Astrocyte (in vitro differentiated cells and primary cell): ENCODE results near the gene ZNF488. TPM values are rescaled to one million over a fixed set of nuclear protein-coding genes. Genes with fewer than 3 reads are reported as not detected.

Experiments
- DNase-seq: peaks from one replicate; pipeline ENCODE4 v3.0.0-alpha.2; 2010; ENCODE audit warnings: low read depth
- FAIRE-seq: peaks from 2 replicates; lab custom pipeline; 2011; peaks lifted over from hg19 to GRCh38; lab: Jason Lieb, UNC
- H2AFZ ChIP-seq: 2 replicates; pipeline ENCODE4 v1.6.0; 2012; ENCODE audit warnings: low read depth, low read length, inconsistent platforms
- H3K27ac ChIP-seq: 2 replicates; pipeline ENCODE4 v1.5.1; 2011; ENCODE audit warnings: low read depth, low read length, inconsistent platforms
- H3K27me3 ChIP-seq: 2 replicates; pipeline ENCODE4 v1.6.0; 2011; ENCODE audit warnings: low read length, inconsistent platforms; ENCODE audit not compliant: insufficient read depth
- H3K36me3 ChIP-seq: 2 replicates; pipeline ENCODE4 v1.5.1; 2011; ENCODE audit warnings: low read length, inconsistent platforms; ENCODE audit not compliant: insufficient read depth
- H3K4me1 ChIP-seq: 2 replicates; pipeline ENCODE4 v1.5.1; 2011; ENCODE audit warnings: low read length, inconsistent platforms; ENCODE audit not compliant: insufficient read depth
- H3K4me2 ChIP-seq: 2 replicates; pipeline ENCODE4 v1.6.0; 2012; ENCODE audit warnings: low read length, inconsistent platforms
- H3K4me3 ChIP-seq: 2 replicates; pipeline ENCODE4 v1.5.1; 2011; ENCODE audit warnings: low read depth, mild to moderate bottlenecking, low read length, inconsistent platforms; ENCODE audit not compliant: insufficient read depth
- H3K79me2 ChIP-seq: 2 replicates; pipeline ENCODE4 v1.6.0; 2012; ENCODE audit warnings: mild to moderate bottlenecking, low read length, inconsistent platforms; ENCODE audit not compliant: insufficient read depth
- H3K9ac ChIP-seq: 2 replicates; pipeline ENCODE4 v1.6.0; 2012; ENCODE audit warnings: mild to moderate bottlenecking, low read length, inconsistent platforms
- H3K9me3 ChIP-seq: 2 replicates; pipeline ENCODE4 v1.5.1; 2012; ENCODE audit warnings: low read depth, mild to moderate bottlenecking, low read length, inconsistent platforms; ENCODE audit not compliant: insufficient read depth
- H4K20me1 ChIP-seq: 2 replicates; pipeline ENCODE4 v1.6.0; 2012; ENCODE audit warnings: low read length, inconsistent platforms; ENCODE audit not compliant: insufficient read depth
- H3K27ac Mint-ChIP-seq: one replicate; pipeline ENCODE4 v1.8.0; 2021; ENCODE audit warnings: mild to moderate bottlenecking, mixed read lengths; ENCODE audit not compliant: unreplicated experiment
- H3K27me3 Mint-ChIP-seq: one replicate; pipeline ENCODE4 v1.8.0; 2021; ENCODE audit warnings: low read depth, mixed read lengths; ENCODE audit not compliant: unreplicated experiment
- H3K36me3 Mint-ChIP-seq: one replicate; pipeline ENCODE4 v1.8.0; 2021; ENCODE audit warnings: low read depth, mixed read lengths; ENCODE audit not compliant: unreplicated experiment
- H3K4me1 Mint-ChIP-seq: one replicate; pipeline ENCODE4 v1.8.0; 2021; ENCODE audit warnings: low read depth, mixed read lengths; ENCODE audit not compliant: unreplicated experiment
- H3K4me3 Mint-ChIP-seq: one replicate; pipeline ENCODE4 v1.8.0; 2021; ENCODE audit warnings: mild to moderate bottlenecking, moderate library complexity, mixed read lengths; ENCODE audit not compliant: unreplicated experiment
- H3K9me3 Mint-ChIP-seq: one replicate; pipeline ENCODE4 v1.8.0; 2021; ENCODE audit warnings: mild to moderate bottlenecking, mixed read lengths; ENCODE audit not compliant: unreplicated experiment
- EZH2 ChIP-seq: IDR thresholded peaks from 2 replicates; pipeline ENCODE4 v1.6.1; 2012; ENCODE audit warnings: mild to moderate bottlenecking, low read length, inconsistent platforms; ENCODE audit not compliant: insufficient read depth
- total RNA-seq: library from RNA; stranded (reverse); gene quantifications from 2 replicates; pipeline ENCODE4 v1.2.1, GENCODE V29; 2021
- TF ChIP-seq, protein P1 (sequence below): IDR thresholded peaks from 2 replicates; pipeline ENCODE4 v1.5.1; 2011; ENCODE audit warnings: low read depth, mild to moderate bottlenecking, inconsistent platforms, low read length, moderate library complexity; ENCODE audit not compliant: insufficient read depth

Gene ZNF488
- total RNA-seq, 1 donor from 2014 or later = 1.4 TPM

DNA sequence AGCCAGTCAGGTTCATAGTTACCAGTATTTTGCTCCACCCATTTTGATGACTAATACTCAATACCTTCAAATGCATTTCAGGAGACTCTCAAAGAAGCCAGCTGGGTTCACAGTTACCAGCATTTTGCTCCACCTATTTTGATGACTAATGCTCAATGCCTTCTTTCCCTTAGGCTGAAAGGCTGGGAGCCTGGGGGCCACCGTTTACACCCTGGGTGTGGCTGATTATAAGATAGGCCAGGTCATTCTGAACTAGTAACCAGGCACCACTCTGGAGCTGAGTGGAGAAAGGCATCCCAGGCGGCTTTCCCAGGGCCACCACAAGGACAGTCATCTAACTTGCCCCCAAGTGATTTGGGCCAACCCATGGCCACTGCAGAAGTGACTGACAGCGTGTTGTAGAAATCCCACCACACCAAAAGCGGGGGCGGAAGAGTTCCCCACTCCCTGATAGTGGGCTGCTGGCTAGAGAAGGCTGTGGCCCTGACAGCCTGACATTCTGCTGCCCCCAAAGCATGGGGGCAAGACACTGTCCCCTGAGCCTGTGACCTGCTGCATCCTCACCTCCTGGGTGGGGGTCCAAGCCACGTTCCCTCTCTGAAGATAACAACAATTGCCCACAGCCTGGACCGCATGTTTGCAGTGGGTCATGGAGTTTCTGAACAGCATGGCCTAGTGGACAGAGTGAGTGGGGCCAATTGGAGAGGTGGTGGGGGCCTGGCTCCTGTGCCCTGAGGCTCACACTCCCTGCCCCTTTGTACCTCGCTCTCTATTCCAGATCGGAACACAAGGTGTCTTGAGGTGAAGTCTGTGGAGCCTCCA is 23.0 kb upstream of the ZNF488 start:
- FAIRE-seq = no peak
- H3K4me3 Mint-ChIP-seq = no peak overlapping the region

DNA sequence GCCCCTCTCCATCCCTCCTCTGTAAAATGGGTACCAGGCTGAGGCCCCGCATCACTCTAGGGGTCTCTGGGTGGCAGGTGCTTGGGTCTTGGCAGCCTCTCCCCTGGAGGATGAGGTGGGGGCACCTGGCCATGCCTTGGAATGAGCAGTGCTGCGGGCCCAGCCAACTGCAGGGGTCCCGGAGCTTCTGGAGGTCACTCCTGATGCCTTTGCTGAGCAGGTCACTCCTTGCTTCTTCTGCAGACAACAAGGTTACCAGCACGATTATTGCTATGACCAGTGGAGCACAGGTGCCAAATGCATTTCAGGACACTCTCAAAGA is 22.4 kb upstream of the ZNF488 start:
- peak overlapping the region; percentile 54 for H3K4me2 ChIP-seq
- Mint-ChIP-seq H3K27ac (no peak overlapping the region), H3K4me1 (peaks cover 23% of the 10 kb centered on the region), H3K4me3 (no peak overlapping the region), H3K27me3 (no peaks in the 10 kb centered on the region), H3K9me3 (peaks cover 1% of the 10 kb centered on the region), H3K36me3 (no peaks in the 10 kb centered on the region)
- no peak overlapping the region for H2AFZ ChIP-seq
- no peaks in the 10 kb centered on the region for H4K20me1 ChIP-seq
- peaks cover 3% of the 10 kb centered on the region for H3K27me3 ChIP-seq
- H3K79me2 ChIP-seq = no peaks in the 10 kb centered on the region
- no peak for TF ChIP-seq EZH2
- TF ChIP-seq, protein P1, sequence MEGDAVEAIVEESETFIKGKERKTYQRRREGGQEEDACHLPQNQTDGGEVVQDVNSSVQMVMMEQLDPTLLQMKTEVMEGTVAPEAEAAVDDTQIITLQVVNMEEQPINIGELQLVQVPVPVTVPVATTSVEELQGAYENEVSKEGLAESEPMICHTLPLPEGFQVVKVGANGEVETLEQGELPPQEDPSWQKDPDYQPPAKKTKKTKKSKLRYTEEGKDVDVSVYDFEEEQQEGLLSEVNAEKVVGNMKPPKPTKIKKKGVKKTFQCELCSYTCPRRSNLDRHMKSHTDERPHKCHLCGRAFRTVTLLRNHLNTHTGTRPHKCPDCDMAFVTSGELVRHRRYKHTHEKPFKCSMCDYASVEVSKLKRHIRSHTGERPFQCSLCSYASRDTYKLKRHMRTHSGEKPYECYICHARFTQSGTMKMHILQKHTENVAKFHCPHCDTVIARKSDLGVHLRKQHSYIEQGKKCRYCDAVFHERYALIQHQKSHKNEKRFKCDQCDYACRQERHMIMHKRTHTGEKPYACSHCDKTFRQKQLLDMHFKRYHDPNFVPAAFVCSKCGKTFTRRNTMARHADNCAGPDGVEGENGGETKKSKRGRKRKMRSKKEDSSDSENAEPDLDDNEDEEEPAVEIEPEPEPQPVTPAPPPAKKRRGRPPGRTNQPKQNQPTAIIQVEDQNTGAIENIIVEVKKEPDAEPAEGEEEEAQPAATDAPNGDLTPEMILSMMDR = no peak
- no peaks in the 10 kb centered on the region for H3K36me3 ChIP-seq
- no peak overlapping the region for H3K9ac ChIP-seq
- FAIRE-seq (no peak), DNase-seq (no peak)
- no peaks in the 10 kb centered on the region for H3K9me3 ChIP-seq
- peaks cover 34% of the 10 kb centered on the region for H3K4me1 ChIP-seq
- H3K4me3 ChIP-seq = no peak overlapping the region
- no peak overlapping the region for H3K27ac ChIP-seq

More for the DNA sequence above, 23.0 kb upstream of the ZNF488 start:
- peak; percentile 83 for DNase-seq
- H3K9ac ChIP-seq = no peak overlapping the region
- H3K9me3 ChIP-seq = no peaks in the 10 kb centered on the region
- H3K79me2 ChIP-seq = no peaks in the 10 kb centered on the region
- Mint-ChIP-seq H3K27me3 (no peaks in the 10 kb centered on the region), H3K9me3 (peaks cover 1% of the 10 kb centered on the region), H3K36me3 (no peaks in the 10 kb centered on the region), H3K4me1 (peaks cover 21% of the 10 kb centered on the region), H3K27ac (peak overlapping the region; percentile 47)
- peak overlapping the region; percentile 31 for H3K27ac ChIP-seq
- peaks cover 4% of the 10 kb centered on the region for H3K27me3 ChIP-seq
- peaks cover 29% of the 10 kb centered on the region for H3K4me1 ChIP-seq
- no peaks in the 10 kb centered on the region for H3K36me3 ChIP-seq
- TF ChIP-seq EZH2 = no peak
- TF ChIP-seq, protein P1 = no peak
- H4K20me1 ChIP-seq = no peaks in the 10 kb centered on the region
- H3K4me3 ChIP-seq = no peak overlapping the region
- H3K4me2 ChIP-seq = peak overlapping the region; percentile 54
- no peak overlapping the region for H2AFZ ChIP-seq
